NCI-H146 treated with DMSO at 0.1 percent for 48 hours (cell line): ENCODE results near the gene CCDC9B.

Source experiments
- DNase-seq: peaks from one replicate; lab custom pipeline; 2025; ENCODE audit not compliant: unreplicated experiment; lab: John Stamatoyannopoulos, UW

CCDC9B gene

GRCh38 chr15:40365624-40366456, 25.1 kb upstream of the CCDC9B start:
- DNase-seq, result no peak

- DNase-seq, result no peak
Measured at GRCh38 chr15:40365016-40365415, 24.3 kb upstream of the CCDC9B start.

GRCh38 chr15:40364251-40364650, 23.5 kb upstream of the CCDC9B start:
- DNase-seq, result no peak

GRCh38 chr15:40363611-40364010, 22.9 kb upstream of the CCDC9B start:
- DNase-seq, result no peak

GRCh38 chr15:40361640-40362039, 20.9 kb upstream of the CCDC9B start:
- DNase-seq, result no peak

- no peak for DNase-seq
Measured at GRCh38 chr15:40360015-40360414, 19.3 kb upstream of the CCDC9B start.

GRCh38 chr15:40358471-40359353, 18.0 kb upstream of the CCDC9B start:
- peak; percentile 31 for DNase-seq

- DNase-seq, result peak; percentile 56
Measured at GRCh38 chr15:40357723-40358470, 17.2 kb upstream of the CCDC9B start, which contains the start of gene DISP2. Gene DISP2, plus strand, starts transcription at chr15:40358219. Its CDS starts 103 bp downstream, at chr15:40358322.

GRCh38 chr15:40357246-40357645, 16.5 kb upstream of the CCDC9B start:
- no peak for DNase-seq

- no peak for DNase-seq
Measured at GRCh38 chr15:40355976-40356585, 15.3 kb upstream of the CCDC9B start.

GRCh38 chr15:40354408-40355171, 13.9 kb upstream of the CCDC9B start:
- DNase-seq, result no peak

- no peak for DNase-seq
Measured at GRCh38 chr15:40353697-40354096, 13.0 kb upstream of the CCDC9B start.

- DNase-seq, result no peak
Measured at GRCh38 chr15:40352281-40352901, 11.7 kb upstream of the CCDC9B start.

GRCh38 chr15:40349163-40349562, 8.4 kb upstream of the CCDC9B start:
- no peak for DNase-seq

GRCh38 chr15:40348474-40348870, 7.7 kb upstream of the CCDC9B start:
- no peak for DNase-seq

- DNase-seq, result no peak
Measured at GRCh38 chr15:40347559-40348473, 7.1 kb upstream of the CCDC9B start.

GRCh38 chr15:40346579-40347558, 6.1 kb upstream of the CCDC9B start:
- DNase-seq, result no peak
